K562 (cell line): ENCODE data around the gene SGIP1. TPM values are rescaled to one million over a fixed set of nuclear protein-coding genes. Genes with fewer than 3 reads are reported as not detected.
A peak's percentile ranks its signal among the peaks of the same experiment; 100 is the strongest.

ENCODE experiments used
- ATAC-seq: fragments of 200-7000 bp; cut with Tn5 transposase; 3 replicates; pipeline ENCODE4 v1.9.1; 2020; ENCODE audit warnings: moderate library complexity
- BruUV-seq: library from RNA; stranded (reverse); fragments of 400-500 nt; replicated peaks from 2 replicates; lab custom pipeline; 2021; lab: Mats Ljungman, UMichigan
- CTCF ChIA-PET: fragments of 300-600 bp; formaldehyde crosslinking; extraction: SDS; loops from one replicate; lab custom pipeline; 2021; ENCODE audit warnings: low intra/inter-chr PET ratio; lab: Yijun Ruan, JAX
- POLR2A ChIA-PET: fragments of 300-600, 350-650 bp; sonication (Branson Sonifier 250); formaldehyde crosslinking; extraction: SDS; loops from one replicate; lab custom pipeline; 2021; ENCODE audit warnings: antibody characterized with exemption, inconsistent platforms; lab: Yijun Ruan, JAX
- DNase-seq, 4 experiments: peaks; one replicate each; pipeline versions ENCODE4 v3.0.0 to v3.0.0-alpha.2; 2011 to 2018; ENCODE audit warnings: low spot score in 3 of 4, mixed read lengths in 3 of 4; ENCODE audit errors: extremely low read depth in 1 of 4
- FAIRE-seq: peaks from 2 replicates; lab custom pipeline; 2011; peaks lifted over from hg19 to GRCh38; lab: Jason Lieb, UNC
- H2AFZ ChIP-seq: 2 replicates; pipeline ENCODE4 v1.6.0; 2011; ENCODE audit warnings: low read depth, low read length, control low read depth, inconsistent platforms
- H3K27ac ChIP-seq: fragments of 200-600 bp; 3 replicates; pipeline ENCODE4 v1.8.0; 2011; ENCODE audit warnings: low read depth, mild to moderate bottlenecking, control low read depth, inconsistent platforms, low read length, moderate library complexity, mixed read lengths; ENCODE audit errors: extremely low read depth
- H3K27me3 ChIP-seq, 2 experiments: fragments of 300-600 bp in 1 of 2; 2 replicates in 1 of 2; 3 replicates in 1 of 2; pipeline versions ENCODE4 v1.6.0 to v1.8.0; 2011; ENCODE audit warnings: inconsistent platforms in 2 of 2, low read length in 2 of 2, mild to moderate bottlenecking in 1 of 2, mixed read lengths in 1 of 2, moderate library complexity in 1 of 2; ENCODE audit not compliant: control insufficient read depth in 2 of 2, insufficient read depth in 2 of 2
- H3K36me3 ChIP-seq: fragments of 300-600 bp; 3 replicates; pipeline ENCODE4 v1.8.0; 2011; ENCODE audit warnings: mild to moderate bottlenecking, low read length, inconsistent platforms; ENCODE audit not compliant: control insufficient read depth, insufficient read depth
- H3K4me1 ChIP-seq, 2 experiments: fragments of 200-600 bp in 1 of 2; replicated peaks in 1 of 2; 2 replicates in 1 of 2; 3 replicates in 1 of 2; pipeline versions ENCODE4 v1.5.1 to v1.8.0; 2011; ENCODE audit warnings: inconsistent platforms in 2 of 2, low read length in 2 of 2, mild to moderate bottlenecking in 1 of 2, mixed read lengths in 1 of 2, moderate library complexity in 1 of 2; ENCODE audit not compliant: control insufficient read depth in 2 of 2, insufficient read depth in 2 of 2
- H3K4me2 ChIP-seq: 2 replicates; pipeline ENCODE4 v1.6.1; 2011; ENCODE audit warnings: low read length, control low read depth, inconsistent platforms, mixed read lengths; ENCODE audit not compliant: insufficient read depth
- H3K4me3 ChIP-seq: fragments of 200-600 bp; sonication (generic), shearing (Covaris generic); 2 replicates; pipeline ENCODE4 v1.5.1; 2016; ENCODE audit warnings: control low read depth, inconsistent platforms
- H3K79me2 ChIP-seq: fragments of 200-600 bp; 3 replicates; pipeline ENCODE4 v1.8.0; 2011; ENCODE audit warnings: low read length, inconsistent platforms; ENCODE audit not compliant: control insufficient read depth, insufficient read depth
- H3K9ac ChIP-seq, 2 experiments: 2 replicates each; pipeline versions ENCODE4 v1.6.0 to v1.6.1; 2011; ENCODE audit warnings: low read depth in 2 of 2, low read length in 2 of 2, control low read depth in 1 of 2, inconsistent platforms in 1 of 2, mild to moderate bottlenecking in 1 of 2, mixed read lengths in 1 of 2; ENCODE audit not compliant: insufficient read depth in 1 of 2
- H3K9me1 ChIP-seq: one replicate; pipeline ENCODE4 v1.6.0; 2011; ENCODE audit warnings: inconsistent platforms, mild to moderate bottlenecking, low read length, moderate library complexity; ENCODE audit not compliant: control insufficient read depth, insufficient read depth
- H3K9me3 ChIP-seq: replicated peaks from 2 replicates; pipeline ENCODE4 v1.5.1; 2011; ENCODE audit warnings: low read depth, low read length, inconsistent platforms; ENCODE audit not compliant: control insufficient read depth, insufficient read depth
- H4K20me1 ChIP-seq: replicated peaks from 2 replicates; pipeline ENCODE4 v1.6.1; 2011; ENCODE audit warnings: low read length, inconsistent platforms, mixed read lengths; ENCODE audit not compliant: control insufficient read depth, insufficient read depth
- CHD1 ChIP-seq: fragments of 200-600 bp; sonication (generic); IDR thresholded peaks from one replicate; pipeline ENCODE4 v1.6.1; 2012; ENCODE audit warnings: mild to moderate bottlenecking, moderate library complexity, low read length, inconsistent platforms
- EP300 ChIP-seq: IDR thresholded peaks from 2 replicates; pipeline ENCODE4 v1.6.1; 2012; ENCODE audit warnings: low read length, improper control_type of control experiment
- THRAP3 ChIP-seq: fragments of 450-650 bp; IDR thresholded peaks from 2 replicates; pipeline ENCODE4 v1.6.1; 2016; ENCODE audit warnings: mild to moderate bottlenecking, inconsistent platforms, borderline replicate concordance
- ZBTB11 ChIP-seq, 3 experiments: fragments of 200-800 bp in 1 of 3; fragments of 250-450 bp in 1 of 3; fragments of 450-650 bp in 1 of 3; sonication (Bioruptor Pico) in 1 of 3; sonication (Bioruptor generic) in 1 of 3; formaldehyde crosslinking in 1 of 3; IDR thresholded peaks; 2 replicates each; pipeline versions ENCODE4 v1.6.1 to v1.8.0; 2016 to 2022; ENCODE audit warnings: mild to moderate bottlenecking in 2 of 3, missing genetic modification characterization in 2 of 3, missing compliant biosample characterization in 1 of 3, moderate library complexity in 1 of 3
- ZNF764 ChIP-seq: fragments of 250-450 bp; sonication (Bioruptor Pico); IDR thresholded peaks from 2 replicates; pipeline ENCODE4 v1.4.0; 2020; ENCODE audit warnings: low read depth, mild to moderate bottlenecking, moderate library complexity
- WGBS: fragments of 100-300 bp; shearing (Covaris generic); methylation state at CpG from one replicate; pipeline ENCODE4 v1.1.6; 2016; ENCODE audit warnings: low coverage, mixed read lengths; ENCODE audit not compliant: insufficient coverage; ENCODE audit errors: missing lambda C conversion rate; 5-methylcytosine and 5-hydroxymethylcytosine counted together
- in situ Hi-C: fragments of 300-500 bp; cut with MboI; formaldehyde crosslinking; loops from 4 replicates; pipeline ENCODE4 v1.15.0; 2018; ENCODE audit warnings: inconsistent platforms, mixed read lengths
- intact Hi-C: fragments of 100-400 bp; cut with micrococcal nuclease; formaldehyde crosslinking; loops from 2 replicates; pipeline ENCODE4 v1.14.2; 2022
- polyA plus RNA-seq, 8 experiments: library from polyadenylated mRNA; depleted of rRNA in 4 of 8; stranded (reverse) in 5 of 8; unstranded in 3 of 8; fragments of >200 nt; fragmentation: Nextera tagmentation in 2 of 8; fragmentation: Illumina TruSeq in 1 of 8; extraction: Ambion mirVana in 2 of 8; extraction: Trizol in 1 of 8; gene quantifications; 2 replicates each; pipeline versions ENCODE4 v1.2.1 to v1.2.3, GENCODE V29; 2011 to 2014; ENCODE audit warnings: inconsistent platforms in 1 of 8, missing spikeins in 1 of 8
- total RNA-seq, 7 experiments: library from RNA; depleted of rRNA in 6 of 7; stranded (reverse); fragments of >200 nt in 6 of 7; fragmentation: Illumina TruSeq in 2 of 7; extraction: Trizol in 2 of 7; gene quantifications; 2 replicates each; pipeline versions ENCODE4 v1.2.1 to v1.2.3, GENCODE V29; 2011 to 2021; ENCODE audit warnings: low replicate concordance in 1 of 7

The SGIP1 gene
- total and polyA plus RNA-seq, 9 of the 15 experiments (the other 6 are each of a cell fraction or from before 2014, with no cell fraction given) = 0.07 to 0.35 TPM; not detected in 7

DNA sequence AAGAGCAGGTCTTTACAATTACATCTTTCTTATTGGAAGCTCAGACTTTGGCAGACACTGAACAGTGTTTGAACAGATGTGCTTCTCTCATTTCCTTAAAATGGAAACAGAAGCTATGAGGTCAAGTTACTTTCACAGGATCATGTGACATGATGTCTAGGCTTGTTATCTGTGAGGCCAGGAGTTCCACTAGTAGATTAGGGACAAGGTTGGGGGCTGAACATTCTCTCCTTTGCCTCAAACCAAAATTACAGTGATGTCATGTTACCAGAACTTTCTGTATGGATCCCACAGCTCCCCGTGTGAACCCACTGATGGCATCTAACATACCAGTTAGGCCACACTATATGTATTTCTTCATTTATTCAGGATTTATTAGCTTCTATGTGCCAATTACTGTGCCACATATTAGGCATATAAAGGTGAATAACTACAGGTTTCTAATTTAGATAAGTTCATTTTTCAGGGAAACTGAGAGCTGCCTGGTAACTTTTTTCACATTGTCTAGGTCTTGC is 224.3 kb downstream of the SGIP1 start (continued):
- 0 out of 6 replicates have a peak, but pooled peaks of 1 of the 3 experiments have one; percentile 49 for TF ChIP-seq ZBTB11 (CRISPR knock-in tag; IDR thresholded peaks at IDR 0.05)

DNA sequence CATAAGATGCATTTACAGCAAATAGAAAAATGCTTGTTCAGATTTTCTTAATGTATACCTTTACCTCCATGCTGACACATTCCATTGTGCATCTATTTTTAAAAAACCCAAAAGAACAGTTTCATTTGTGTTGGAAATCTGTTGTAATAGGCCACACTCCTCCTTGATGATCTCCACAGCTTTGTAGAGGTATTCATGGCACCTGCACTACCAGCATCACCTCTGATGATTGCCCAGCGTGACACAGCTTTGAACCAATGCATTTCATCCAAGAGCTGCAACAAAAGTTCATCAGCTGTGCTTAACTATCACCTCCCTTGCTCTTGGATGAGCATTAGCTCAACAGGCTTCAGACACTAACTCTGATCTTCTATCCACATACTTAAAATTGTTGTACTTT is 226.6 kb downstream of the SGIP1 start:
- ATAC-seq (no peak), FAIRE-seq (no peak), DNase-seq (no peak)
- Histone ChIP-seq H4K20me1 (no peaks in the 10 kb centered on the region), H3K4me2 (no peak overlapping the region), H3K27ac (no peak overlapping the region), H3K36me3 (no peaks in the 10 kb centered on the region), H3K9me1 (no peaks in the 10 kb centered on the region), H3K27me3 (no peaks in the 10 kb centered on the region), H3K4me1 (peaks cover 7 to 29% of the 10 kb centered on the region in 2 experiments; a peak in 4 of 5 replicates), H3K79me2 (no peaks in the 10 kb centered on the region), H3K4me3 (no peak overlapping the region), H3K9me3 (no peaks in the 10 kb centered on the region), H3K9ac (no peak overlapping the region), H2AFZ (no peak overlapping the region)
- ChIA-PET CTCF (no interaction called here), POLR2A (interaction anchor here (0.8 kb wide), 1 partner anchor 16 kb away, joined by 3 read pairs; no protein-coding TSS in a partner anchor)
- in situ Hi-C loops (loop anchor here (5.0 kb wide), 2 partner anchors 387 to 742 kb away; no protein-coding TSS in a partner anchor), intact Hi-C loops (no loop called here)
- BruUV-seq = no TSS peak
- TF ChIP-seq ZNF764 (CRISPR knock-in tag) = no peak
- TF ChIP-seq THRAP3 = no peak
- no peak for TF ChIP-seq CHD1
- TF ChIP-seq EP300 = no peak
- WGBS = 60% methylated on average over 1 of the region's 1 CpG
